GM12872 (cell line): ENCODE data around the gene PTRH1.

Experiments used
- CTCF ChIP-seq: IDR thresholded peaks from 3 replicates; pipeline ENCODE4 v1.5.1; 2011; ENCODE audit warnings: low read depth, mild to moderate bottlenecking, low read length, moderate library complexity; ENCODE audit not compliant: insufficient read depth

Gene PTRH1

GRCh38 chr9:127755061-127756060 is 39.9 kb upstream of the PTRH1 start:
- no peak for TF ChIP-seq CTCF

- TF ChIP-seq CTCF, result no peak
These were observed 38.9 kb upstream of the PTRH1 start for GRCh38 chr9:127754099-127755060.

- TF ChIP-seq CTCF, result no peak
These were observed 38.2 kb upstream of the PTRH1 start for GRCh38 chr9:127753622-127754021.

GRCh38 chr9:127753148-127753547 is 37.7 kb upstream of the PTRH1 start:
- TF ChIP-seq CTCF, result no peak

GRCh38 chr9:127751269-127752054 is 36.0 kb upstream of the PTRH1 start:
- no peak for TF ChIP-seq CTCF

GRCh38 chr9:127749090-127749787 is 33.8 kb upstream of the PTRH1 start:
- TF ChIP-seq CTCF, result no peak
